ENCODE measurements around the gene DHX40. TPM values are rescaled to one million over a fixed set of nuclear protein-coding genes. Genes with fewer than 3 reads are reported as not detected.

The DHX40 gene
- total and polyA plus RNA-seq, 2 of the 13 experiments (the other 11 are each of a cell fraction or from before 2014, with no cell fraction given) = 22.2 to 37.0 TPM

GRCh38 chr17:59565171-59565958, at the start of gene DHX40 (continued):
- TF ChIP-seq ZNF629 (CRISPR knock-in tag; conservative IDR thresholded peaks at IDR 0.05) = no peak
- TF ChIP-seq ZFX (CRISPR knock-in tag; IDR thresholded peaks at IDR 0.05; ENCODE audit: low read depth) = 0 out of 2 replicates have a peak, but pooled peaks have one; percentile 40
- no peak for TF ChIP-seq FOXA1 (IDR thresholded peaks at IDR 0.05)
- TF ChIP-seq FOXA1 (CRISPR knock-in tag; IDR thresholded peaks at IDR 0.05) = peak; percentile 98
- TF ChIP-seq MEIS1 (CRISPR knock-in tag; IDR thresholded peaks at IDR 0.05; ENCODE audit: borderline replicate concordance) = peak; percentile 90
- peak; percentile 86; the same call in 1 of the 2 replicates for TF ChIP-seq JUNB (CRISPR knock-in tag; IDR thresholded peaks at IDR 0.05; ENCODE audit: borderline replicate concordance)
- peak; percentile 93 for TF ChIP-seq ZNF772 (CRISPR knock-in tag; IDR thresholded peaks at IDR 0.05)
- peak; percentile 94 for TF ChIP-seq TGIF2 (CRISPR knock-in tag; IDR thresholded peaks at IDR 0.05)
- peak; percentile 46; the same call in 1 of the 2 replicates for TF ChIP-seq GPN1 (CRISPR knock-in tag; IDR thresholded peaks at IDR 0.05; ENCODE audit: borderline replicate concordance)
- no peak; the same call in 1 of the 2 replicates for TF ChIP-seq ZNF333 (CRISPR knock-in tag; IDR thresholded peaks at IDR 0.05; ENCODE audit: borderline replicate concordance)
- peak; percentile 34; the same call in 1 of the 2 replicates for TF ChIP-seq RFX5 (IDR thresholded peaks at IDR 0.05; ENCODE audit: low read depth, low read length)
- 0 out of 2 replicates have a peak, but pooled peaks have one; percentile 89 for TF ChIP-seq RNF219 (CRISPR knock-in tag; IDR thresholded peaks at IDR 0.05)
- TF ChIP-seq RFX3 (CRISPR knock-in tag; IDR thresholded peaks at IDR 0.05) = no peak
- TF ChIP-seq, protein P1, sequence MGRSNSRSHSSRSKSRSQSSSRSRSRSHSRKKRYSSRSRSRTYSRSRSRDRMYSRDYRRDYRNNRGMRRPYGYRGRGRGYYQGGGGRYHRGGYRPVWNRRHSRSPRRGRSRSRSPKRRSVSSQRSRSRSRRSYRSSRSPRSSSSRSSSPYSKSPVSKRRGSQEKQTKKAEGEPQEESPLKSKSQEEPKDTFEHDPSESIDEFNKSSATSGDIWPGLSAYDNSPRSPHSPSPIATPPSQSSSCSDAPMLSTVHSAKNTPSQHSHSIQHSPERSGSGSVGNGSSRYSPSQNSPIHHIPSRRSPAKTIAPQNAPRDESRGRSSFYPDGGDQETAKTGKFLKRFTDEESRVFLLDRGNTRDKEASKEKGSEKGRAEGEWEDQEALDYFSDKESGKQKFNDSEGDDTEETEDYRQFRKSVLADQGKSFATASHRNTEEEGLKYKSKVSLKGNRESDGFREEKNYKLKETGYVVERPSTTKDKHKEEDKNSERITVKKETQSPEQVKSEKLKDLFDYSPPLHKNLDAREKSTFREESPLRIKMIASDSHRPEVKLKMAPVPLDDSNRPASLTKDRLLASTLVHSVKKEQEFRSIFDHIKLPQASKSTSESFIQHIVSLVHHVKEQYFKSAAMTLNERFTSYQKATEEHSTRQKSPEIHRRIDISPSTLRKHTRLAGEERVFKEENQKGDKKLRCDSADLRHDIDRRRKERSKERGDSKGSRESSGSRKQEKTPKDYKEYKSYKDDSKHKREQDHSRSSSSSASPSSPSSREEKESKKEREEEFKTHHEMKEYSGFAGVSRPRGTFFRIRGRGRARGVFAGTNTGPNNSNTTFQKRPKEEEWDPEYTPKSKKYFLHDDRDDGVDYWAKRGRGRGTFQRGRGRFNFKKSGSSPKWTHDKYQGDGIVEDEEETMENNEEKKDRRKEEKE (IDR thresholded peaks at IDR 0.05) = no peak
- TF ChIP-seq ZBTB7A (CRISPR knock-in tag; IDR thresholded peaks at IDR 0.05) = peak; percentile 91
- TF ChIP-seq JUN (CRISPR knock-in tag; IDR thresholded peaks at IDR 0.05) = peak; percentile 43; the same call in 1 of the 2 replicates
- TF ChIP-seq IRF2 (CRISPR knock-in tag; IDR thresholded peaks at IDR 0.05) = peak; percentile 66; the same call in 1 of the 2 replicates
- no peak for TF ChIP-seq ZNF549 (CRISPR knock-in tag; IDR thresholded peaks at IDR 0.05)
- peak; percentile 90 for TF ChIP-seq CBX5 (CRISPR knock-in tag; IDR thresholded peaks at IDR 0.05; ENCODE audit: borderline replicate concordance)
- TF ChIP-seq XRCC5 (optimal IDR thresholded peaks at IDR 0.05; ENCODE audit: low read length) = no peak
- no peak; the same call in 1 of the 2 replicates for TF ChIP-seq ZNF569 (CRISPR knock-in tag; IDR thresholded peaks at IDR 0.05; ENCODE audit: borderline replicate concordance)
- no peak; the same call in 1 of the 2 replicates for TF ChIP-seq ZNF180 (CRISPR knock-in tag; IDR thresholded peaks at IDR 0.05; ENCODE audit: borderline replicate concordance, low read depth)
- no peak for TF ChIP-seq PHB2 (IDR thresholded peaks at IDR 0.05; ENCODE audit: partially characterized antibody)
- no peak for TF ChIP-seq SP1 (IDR thresholded peaks at IDR 0.05)
- peak; percentile 98 for TF ChIP-seq SP1 (CRISPR knock-in tag; IDR thresholded peaks at IDR 0.05)

All from HepG2 (cell line).